HG02852 (cell line): ENCODE data around the gene LETM1.
A peak's percentile ranks its signal among the peaks of the same experiment; 100 is the strongest.

ENCODE experiments used
- ATAC-seq: cut with Tn5 transposase; IDR thresholded peaks from one replicate; pipeline ENCODE4 v1.9.1; 2021; ENCODE audit warnings: mild to moderate bottlenecking, moderate library complexity; ENCODE audit not compliant: unreplicated experiment

LETM1 gene

DNA sequence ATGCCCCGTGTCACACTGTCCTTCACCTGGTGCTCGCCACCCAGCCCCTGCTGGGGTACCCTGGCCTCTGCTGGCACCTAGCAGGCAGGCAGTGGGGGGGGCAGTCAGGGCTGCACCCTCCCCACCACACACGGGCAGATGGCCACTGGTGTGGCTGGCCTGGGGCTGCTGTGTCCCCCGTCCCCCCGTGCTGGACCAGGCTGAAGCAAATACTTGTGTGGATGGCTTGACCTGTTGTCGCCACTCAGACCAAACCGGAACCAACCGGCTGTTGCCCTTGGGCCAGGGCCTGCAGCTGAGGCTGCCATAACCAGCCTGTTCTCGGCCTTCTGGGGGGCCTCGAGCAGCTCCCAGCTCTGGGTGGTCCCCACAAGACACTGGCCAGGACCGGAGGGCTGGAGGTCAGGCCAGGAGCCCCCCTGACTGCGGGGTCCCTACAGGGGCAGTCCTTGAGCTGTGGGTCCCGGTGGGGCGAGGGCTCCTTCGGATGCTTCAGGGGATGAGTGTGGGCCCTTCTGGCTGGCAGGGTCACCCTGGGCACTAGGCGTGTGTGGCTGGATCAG lies 58.6 kb downstream of the LETM1 start:
- no peak for ATAC-seq

- no peak for ATAC-seq
Measured at GRCh38 chr4:1796486-1797204, 59.3 kb downstream of the LETM1 start.

DNA sequence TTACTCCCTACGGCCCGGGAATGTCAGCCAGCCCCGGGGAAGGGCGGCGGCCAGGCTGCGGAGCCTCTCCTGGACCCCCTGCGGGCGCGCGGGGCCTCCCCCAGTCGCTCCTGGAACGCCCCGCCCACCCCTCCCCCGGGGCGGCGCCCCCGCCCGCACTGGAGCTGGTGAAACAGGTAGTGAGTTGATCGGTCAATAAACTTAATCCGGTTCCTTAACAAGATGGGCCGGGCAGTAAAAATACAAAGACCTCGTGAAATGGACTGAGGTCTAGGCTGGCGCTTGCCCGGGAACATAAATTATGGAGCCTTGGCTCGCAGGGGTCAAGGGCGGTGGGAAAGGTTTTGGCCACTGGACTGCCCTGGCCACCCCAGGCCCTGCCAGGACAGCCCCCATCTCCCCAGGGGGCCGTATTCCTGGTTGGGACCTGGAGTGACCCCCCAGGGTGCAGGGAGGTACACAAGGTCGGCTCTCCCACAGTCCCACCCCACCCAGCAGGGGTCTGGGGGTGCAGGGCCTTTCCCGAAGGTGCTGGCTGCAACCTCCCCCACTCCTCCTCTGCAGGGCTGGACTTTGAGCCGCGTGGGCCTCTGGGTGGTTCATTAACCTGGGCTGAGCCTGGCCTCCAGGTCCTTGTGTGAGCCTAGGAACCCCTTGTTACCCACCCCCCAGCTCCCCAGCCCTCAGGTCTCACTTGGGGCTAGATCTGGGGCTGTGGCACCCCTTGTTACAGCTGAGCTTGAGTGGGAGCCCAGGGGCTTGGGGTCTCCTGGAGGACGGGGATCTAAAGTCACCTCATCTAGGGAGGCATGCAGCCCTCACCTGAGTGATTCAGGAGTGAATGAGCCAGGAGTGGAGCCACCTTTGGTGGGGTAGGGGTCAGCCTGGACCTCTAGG lies 60.4 kb downstream of the LETM1 start:
- ATAC-seq, result no peak

DNA sequence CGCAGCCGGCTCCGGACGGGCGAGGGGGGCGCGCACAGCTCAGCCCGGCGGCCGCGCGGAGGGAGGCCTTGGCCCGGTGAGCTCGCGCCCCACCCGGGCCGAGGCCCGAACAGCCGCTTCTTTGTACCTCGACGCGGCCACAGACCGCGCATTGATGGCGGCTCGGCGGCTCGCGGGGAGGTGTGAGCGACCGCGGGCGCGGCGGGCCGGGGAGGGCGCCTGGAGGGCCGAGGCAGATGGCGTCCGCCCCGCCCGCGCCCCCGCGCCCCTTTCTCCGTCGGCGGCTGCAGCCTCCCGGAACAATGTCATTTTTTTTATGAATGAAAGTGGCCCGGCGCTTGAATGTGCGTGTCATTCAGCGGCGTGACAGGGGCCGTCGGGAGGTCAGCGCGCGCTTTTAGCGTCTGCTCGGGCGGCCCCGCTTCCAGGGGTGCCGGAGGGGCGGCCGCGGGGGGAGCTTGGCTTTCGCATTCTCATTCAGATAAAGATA lies 61.1 kb downstream of the LETM1 start:
- no peak for ATAC-seq

DNA sequence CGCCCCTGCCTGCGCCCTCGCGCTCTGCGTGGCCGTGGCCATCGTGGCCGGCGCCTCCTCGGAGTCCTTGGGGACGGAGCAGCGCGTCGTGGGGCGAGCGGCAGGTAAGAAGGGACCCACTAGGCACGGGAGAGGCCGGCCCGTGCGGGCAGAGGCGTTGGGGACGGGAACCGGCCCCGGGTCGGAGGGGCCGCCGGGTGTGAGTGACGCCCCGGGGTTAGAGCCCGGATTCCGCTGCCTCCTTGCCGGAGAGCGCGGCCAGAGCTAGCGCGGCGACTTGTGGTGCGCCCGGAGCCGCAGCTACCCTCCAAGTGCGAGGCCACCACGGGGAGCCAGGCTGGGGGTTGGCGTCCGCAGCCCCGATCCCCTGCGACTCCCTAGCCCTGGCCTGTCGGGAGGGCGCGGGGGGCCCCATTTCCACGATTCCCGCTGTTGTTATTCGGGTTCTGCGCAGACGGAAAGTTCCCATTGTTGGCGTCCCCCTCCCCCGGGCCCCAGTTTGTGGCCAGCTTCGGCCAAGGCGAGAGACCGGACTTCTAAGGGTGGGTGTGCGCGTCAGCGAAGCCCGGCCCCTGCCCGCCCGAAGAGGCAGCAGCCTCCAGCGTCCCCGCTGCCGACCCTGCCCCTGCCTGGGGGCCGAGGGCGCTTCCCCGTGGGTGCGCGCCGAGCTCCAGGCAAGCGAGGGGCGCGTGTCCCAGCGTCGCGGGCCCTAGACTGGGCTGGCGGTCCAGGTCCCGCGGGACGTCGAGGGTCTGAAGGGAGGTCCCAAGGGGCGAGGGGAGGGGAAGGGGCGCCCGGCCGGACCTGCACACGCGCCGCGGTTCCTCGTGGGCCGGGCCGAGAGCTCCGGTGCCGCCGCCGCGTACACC lies 61.8 kb downstream of the LETM1 start:
- no peak for ATAC-seq

- ATAC-seq, result peak; percentile 20
Measured at GRCh38 chr4:1793496-1793840, 62.5 kb downstream of the LETM1 start.

DNA sequence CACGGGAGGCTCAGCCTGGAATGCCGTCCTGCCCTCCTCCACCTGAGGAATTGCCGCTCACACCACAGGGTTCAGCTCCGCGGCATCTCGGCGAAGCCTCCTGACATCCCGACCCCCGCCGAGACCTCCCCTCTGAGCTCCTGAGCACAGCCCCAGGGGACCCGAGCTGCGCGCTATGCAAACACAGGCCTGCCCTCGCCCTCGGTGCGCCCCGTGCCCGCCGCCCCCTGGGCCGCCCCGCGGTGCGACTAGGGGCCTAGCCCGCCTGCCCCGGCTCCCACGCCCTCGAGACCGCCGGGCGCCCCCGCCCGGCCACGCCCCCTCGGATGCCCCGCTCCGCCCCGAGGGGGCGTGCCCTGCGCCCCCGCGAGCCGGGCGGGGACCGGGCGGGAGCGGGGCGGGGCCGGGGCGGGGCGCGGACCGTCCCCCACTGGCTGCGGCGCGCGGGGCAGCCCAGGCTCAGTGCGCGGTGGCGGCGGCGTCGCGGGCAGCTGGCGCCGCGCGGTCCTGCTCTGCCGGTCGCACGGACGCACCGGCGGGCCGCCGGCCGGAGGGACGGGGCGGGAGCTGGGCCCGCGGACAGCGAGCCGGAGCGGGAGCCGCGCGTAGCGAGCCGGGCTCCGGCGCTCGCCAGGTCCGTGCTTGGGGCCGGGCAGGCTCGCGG lies 63.0 kb downstream of the LETM1 start, which contains the start of gene FGFR3:
TSS of gene FGFR3 (plus strand) at position 462 of the 664 bp plus-strand sequence. CDS start 642 bp downstream, outside the sequence.
- peak; percentile 50 for ATAC-seq

DNA sequence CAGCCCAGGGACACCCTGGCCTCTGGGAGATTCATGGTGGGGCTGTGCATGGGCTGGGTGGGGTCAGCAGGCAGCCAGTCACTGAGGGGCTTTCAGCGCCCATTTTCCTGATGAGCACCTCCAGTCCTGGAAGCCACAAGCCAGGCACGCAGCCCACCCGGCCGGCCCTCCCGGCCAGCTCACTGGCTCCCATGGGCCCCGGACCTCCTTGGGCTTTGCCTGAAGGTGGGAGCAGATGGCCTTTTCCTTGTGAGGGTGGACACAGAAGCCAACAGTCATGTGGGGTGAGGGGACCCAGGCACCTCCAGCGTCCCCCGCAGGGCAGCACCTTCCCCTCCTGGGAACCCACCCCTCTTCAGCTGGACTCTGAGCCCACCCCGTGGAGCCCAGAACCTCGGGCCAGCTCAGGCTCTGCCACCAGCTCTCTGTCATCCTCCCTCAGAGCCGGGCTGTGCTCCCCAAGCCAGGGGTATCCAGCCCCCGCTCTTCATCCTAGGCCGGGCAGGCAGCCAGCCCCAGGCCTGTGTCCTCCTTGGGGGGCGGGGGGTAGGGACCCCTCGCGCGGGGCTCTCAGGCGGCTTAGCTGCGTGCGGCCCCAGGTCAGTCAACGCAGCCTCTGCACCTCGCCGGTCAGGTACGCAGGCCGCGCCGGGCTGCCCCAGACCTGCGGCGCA lies 63.7 kb downstream of the LETM1 start:
- no peak for ATAC-seq

DNA sequence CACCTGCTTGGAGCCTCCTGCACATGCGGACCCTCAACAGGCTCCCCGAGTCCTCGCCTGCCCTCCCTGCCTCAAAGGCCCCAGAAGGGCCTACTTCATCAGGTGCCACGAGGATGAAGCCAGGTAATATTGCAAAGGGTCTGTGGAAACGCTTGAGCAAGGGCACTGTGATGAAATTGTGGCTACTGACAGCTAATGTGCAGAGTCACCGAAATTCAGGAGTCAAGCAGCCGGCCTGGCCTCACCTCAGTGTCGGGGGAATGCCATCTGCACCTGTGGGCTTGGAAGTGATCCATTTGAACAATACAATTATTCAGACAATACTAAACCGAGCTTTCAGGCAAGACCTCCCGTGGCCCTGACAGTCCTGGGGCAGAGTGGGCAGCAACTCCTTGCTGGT lies 66.0 kb downstream of the LETM1 start:
- ATAC-seq, result no peak

DNA sequence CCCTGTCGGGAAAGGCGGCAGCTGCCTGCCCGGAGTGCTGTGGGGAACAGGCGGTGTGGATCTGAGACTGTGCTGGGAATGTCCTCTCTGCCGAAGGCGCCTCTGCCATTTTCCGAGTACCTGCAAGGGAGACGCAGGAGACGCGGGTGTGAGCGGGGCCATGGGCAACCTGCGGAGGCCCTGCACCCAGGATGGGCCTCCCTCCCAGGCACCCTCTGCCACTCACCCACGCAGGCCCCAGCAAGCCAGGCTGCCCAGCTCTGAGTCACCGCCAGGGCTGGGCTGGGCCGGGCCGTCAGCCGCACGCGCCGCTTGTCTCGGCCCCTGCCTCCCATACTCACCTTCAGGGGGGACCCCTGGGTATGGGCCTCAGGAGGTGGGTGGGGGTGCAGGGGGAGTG lies 66.4 kb downstream of the LETM1 start:
- no peak for ATAC-seq

DNA sequence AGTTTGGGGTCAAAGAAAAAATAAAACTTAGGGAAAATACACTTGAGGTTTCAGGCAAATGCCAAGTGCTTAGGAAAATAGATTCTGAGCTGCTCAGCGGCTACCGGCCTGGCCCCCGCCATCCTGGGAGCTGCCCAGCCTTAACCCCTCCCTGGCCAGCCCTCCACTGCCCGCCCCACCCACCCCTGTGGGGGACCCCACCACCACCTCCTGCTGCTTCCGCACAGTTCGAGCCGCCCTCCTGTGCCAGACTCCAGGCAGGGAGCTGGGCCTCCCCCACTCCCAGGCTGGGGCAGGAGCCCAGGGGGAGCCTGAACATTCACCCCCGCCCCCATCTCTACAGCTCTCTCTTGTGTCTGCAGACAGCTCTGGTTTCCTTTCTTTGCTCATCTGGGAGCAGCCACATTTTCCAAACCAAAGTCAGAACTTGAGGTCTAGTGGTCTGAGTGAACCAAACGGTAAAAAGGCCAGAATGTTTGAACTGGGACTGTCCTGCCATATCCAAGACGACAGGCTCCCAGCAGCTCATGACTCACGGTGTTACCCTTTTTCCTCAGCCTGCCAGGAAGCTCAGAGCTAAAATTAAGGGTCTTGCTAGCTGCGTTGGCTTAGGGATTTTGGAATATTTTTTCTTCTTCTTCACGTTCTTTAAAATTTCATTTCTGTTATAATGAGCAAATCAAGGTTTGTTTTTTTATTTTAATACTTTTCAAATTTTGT lies 67.5 kb downstream of the LETM1 start:
- ATAC-seq, result no peak

GRCh38 chr4:1787411-1788077 lies 68.4 kb downstream of the LETM1 start:
- ATAC-seq, result no peak

GRCh38 chr4:1786544-1787362 lies 69.2 kb downstream of the LETM1 start:
- ATAC-seq, result no peak

- ATAC-seq, result no peak
Measured at GRCh38 chr4:1785592-1785991, 70.4 kb downstream of the LETM1 start.

DNA sequence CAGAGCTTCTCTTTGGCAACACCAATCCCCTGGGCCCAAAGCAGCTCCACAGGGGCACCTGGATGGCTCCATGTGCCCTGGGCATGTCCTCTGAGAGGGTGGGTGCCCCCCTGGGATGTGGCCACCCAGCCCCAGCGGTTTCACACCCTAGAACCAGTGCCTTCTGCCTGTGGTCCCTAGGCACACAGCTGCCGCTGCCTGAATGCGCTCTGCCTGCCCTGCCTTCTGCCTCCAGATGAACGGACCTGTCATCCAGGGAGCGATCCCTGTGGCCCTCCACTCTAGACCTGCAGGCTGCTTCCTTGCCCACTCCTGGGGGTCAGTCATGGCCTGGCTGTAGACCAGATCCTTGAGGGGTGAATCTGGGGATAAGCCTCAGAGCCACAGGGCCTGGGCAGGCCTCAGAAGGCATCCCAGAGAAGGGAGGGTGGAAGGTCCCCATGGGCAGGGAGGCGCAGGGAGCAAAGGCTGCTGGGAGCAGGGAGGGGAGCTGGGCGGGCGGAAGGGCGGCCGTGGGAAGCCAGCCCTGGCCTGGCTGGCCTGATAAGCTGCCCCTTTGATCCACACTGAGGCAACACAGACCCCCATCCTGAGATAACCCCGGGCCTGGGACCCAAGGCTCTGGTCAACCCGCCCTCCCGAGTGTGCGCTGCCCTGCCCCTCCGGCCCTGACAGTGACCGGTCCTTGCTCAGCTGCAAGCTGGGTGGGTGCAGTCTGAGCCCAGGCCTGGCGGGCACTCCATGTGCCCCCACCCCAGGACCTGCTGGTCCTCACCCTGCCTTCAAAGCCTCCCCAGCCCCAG lies 71.0 kb downstream of the LETM1 start:
- ATAC-seq, result no peak

GRCh38 chr4:1784395-1784788 lies 71.6 kb downstream of the LETM1 start:
- ATAC-seq, result no peak

GRCh38 chr4:1783970-1784369 lies 72.0 kb downstream of the LETM1 start:
- no peak for ATAC-seq
